Natural killer cell (primary cell): Measurements from ENCODE around the gene GLT6D1. TPM values are rescaled to one million over a fixed set of nuclear protein-coding genes. Genes with fewer than 3 reads are reported as not detected.

ENCODE experiments used
- ATAC-seq, 3 donors: fragments of 150-1000 bp in 2 of 3; fragments of 200-7000 bp in 1 of 3; cut with Tn5 transposase; 1 replicate in 1 of 3; 2 replicates in 2 of 3; pipeline ENCODE4 v1.10.0; 2021; ENCODE audit warnings: mild to moderate bottlenecking in 2 of 3, moderate library complexity in 2 of 3
- DNase-seq, 2 donors: peaks; one replicate each; pipeline versions ENCODE4 v3.0.0 to v3.0.0-alpha.2; 2013 to 2021; ENCODE audit warnings: mixed read lengths in 1 of 2
- H3K27ac ChIP-seq: one replicate; pipeline ENCODE4 v1.5.1; 2013; ENCODE audit warnings: mild to moderate bottlenecking, low read length
- H3K27me3 ChIP-seq: one replicate; pipeline ENCODE4 v1.6.1; 2013; ENCODE audit warnings: low read length; ENCODE audit not compliant: control insufficient read depth, insufficient read depth
- H3K36me3 ChIP-seq: one replicate; pipeline ENCODE4 v1.6.1; 2013; ENCODE audit warnings: low read length; ENCODE audit not compliant: control insufficient read depth, insufficient read depth
- H3K4me1 ChIP-seq: one replicate; pipeline ENCODE4 v1.6.1; 2013; ENCODE audit warnings: low read length; ENCODE audit not compliant: control insufficient read depth, insufficient read depth
- H3K4me3 ChIP-seq: one replicate; pipeline ENCODE4 v1.5.1; 2013; ENCODE audit warnings: low read length
- H3K9me3 ChIP-seq: one replicate; pipeline ENCODE4 v1.6.1; 2013; ENCODE audit warnings: low read length; ENCODE audit not compliant: control insufficient read depth, insufficient read depth
- H3K27ac Mint-ChIP-seq, 2 donors: one replicate each; pipeline ENCODE4 v1.8.0; 2022; ENCODE audit warnings: mild to moderate bottlenecking in 2 of 2, mixed read lengths in 2 of 2, moderate library complexity in 1 of 2
- H3K27me3 Mint-ChIP-seq, 2 donors: one replicate each; pipeline ENCODE4 v1.8.0; 2022; ENCODE audit warnings: low read depth in 2 of 2, mixed read lengths in 2 of 2
- H3K36me3 Mint-ChIP-seq: one replicate; pipeline ENCODE4 v1.8.0; 2022; ENCODE audit warnings: mixed read lengths
- H3K4me1 Mint-ChIP-seq, 2 donors: one replicate each; pipeline ENCODE4 v1.8.0; 2022; ENCODE audit warnings: mixed read lengths in 2 of 2
- H3K4me3 Mint-ChIP-seq: one replicate; pipeline ENCODE4 v1.8.0; 2022; ENCODE audit warnings: mild to moderate bottlenecking, moderate library complexity, mixed read lengths
- H3K9me3 Mint-ChIP-seq, 2 donors: one replicate each; pipeline ENCODE4 v1.8.0; 2022; ENCODE audit warnings: mixed read lengths in 2 of 2
- WGBS: methylation state at CpG from one replicate; pipeline ENCODE4 v1.1.7; 2013; ENCODE audit warnings: missing lambda C conversion rate; ENCODE audit not compliant: insufficient coverage; 5-methylcytosine and 5-hydroxymethylcytosine counted together
- intact Hi-C: fragments of 100-400 bp; cut with micrococcal nuclease; formaldehyde crosslinking; loops from one replicate; pipeline ENCODE4 v1.14.2; 2022
- total RNA-seq, 4 donors: library from RNA; stranded (reverse); fragments of 120-200 nt in 1 of 4; gene quantifications; one replicate each; pipeline versions ENCODE4 v1.2.3 to v1.2.4, GENCODE V29; 2013 to 2022
- TF ChIP-seq, protein P1 (sequence below): fragments of 200-600 bp; IDR thresholded peaks from one replicate; pipeline ENCODE4 v1.8.0; 2022; ENCODE audit warnings: antibody characterized with exemption

Gene GLT6D1
- total RNA-seq, 3 donors from 2014 or later (not counting 1 experiment from before 2014, with no cell fraction given), result not detected

DNA sequence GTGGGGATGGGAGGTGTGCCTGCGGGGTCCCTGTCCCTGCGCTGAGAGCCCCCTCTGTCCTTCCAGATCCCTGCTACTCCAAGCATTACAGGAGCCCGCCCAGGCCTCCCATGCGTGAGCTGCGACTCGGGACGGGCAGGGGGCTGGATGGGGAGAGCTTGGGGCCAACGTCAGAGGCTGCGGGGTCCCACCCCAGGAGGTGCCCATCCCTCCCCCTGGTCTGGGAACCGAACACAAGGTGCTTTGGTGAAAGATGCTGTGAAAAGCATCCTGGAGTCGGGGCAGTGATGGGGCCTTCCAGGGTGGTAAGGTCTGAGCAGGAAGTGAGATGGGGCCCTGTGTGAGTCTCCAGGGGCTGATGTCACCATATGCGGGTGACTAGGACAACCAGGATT, 26.5 kb upstream of the GLT6D1 start:
- Mint-ChIP-seq H3K9me3 (no peaks in the 10 kb centered on the region), H3K27me3 (no peaks in the 10 kb centered on the region), H3K36me3 (no peaks in the 10 kb centered on the region), H3K4me3 (no peak overlapping the region), H3K4me1 (no peaks in the 10 kb centered on the region), H3K27ac (no peak overlapping the region)
- H3K4me1 ChIP-seq, result no peaks in the 10 kb centered on the region
- no peaks in the 10 kb centered on the region for H3K36me3 ChIP-seq
- ATAC-seq (no peak), DNase-seq (no peak)
- H3K4me3 ChIP-seq, result no peak overlapping the region
- no peaks in the 10 kb centered on the region for H3K9me3 ChIP-seq
- TF ChIP-seq, protein P1, sequence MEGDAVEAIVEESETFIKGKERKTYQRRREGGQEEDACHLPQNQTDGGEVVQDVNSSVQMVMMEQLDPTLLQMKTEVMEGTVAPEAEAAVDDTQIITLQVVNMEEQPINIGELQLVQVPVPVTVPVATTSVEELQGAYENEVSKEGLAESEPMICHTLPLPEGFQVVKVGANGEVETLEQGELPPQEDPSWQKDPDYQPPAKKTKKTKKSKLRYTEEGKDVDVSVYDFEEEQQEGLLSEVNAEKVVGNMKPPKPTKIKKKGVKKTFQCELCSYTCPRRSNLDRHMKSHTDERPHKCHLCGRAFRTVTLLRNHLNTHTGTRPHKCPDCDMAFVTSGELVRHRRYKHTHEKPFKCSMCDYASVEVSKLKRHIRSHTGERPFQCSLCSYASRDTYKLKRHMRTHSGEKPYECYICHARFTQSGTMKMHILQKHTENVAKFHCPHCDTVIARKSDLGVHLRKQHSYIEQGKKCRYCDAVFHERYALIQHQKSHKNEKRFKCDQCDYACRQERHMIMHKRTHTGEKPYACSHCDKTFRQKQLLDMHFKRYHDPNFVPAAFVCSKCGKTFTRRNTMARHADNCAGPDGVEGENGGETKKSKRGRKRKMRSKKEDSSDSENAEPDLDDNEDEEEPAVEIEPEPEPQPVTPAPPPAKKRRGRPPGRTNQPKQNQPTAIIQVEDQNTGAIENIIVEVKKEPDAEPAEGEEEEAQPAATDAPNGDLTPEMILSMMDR, result no peak
- intact Hi-C loops, result no loop called here
- H3K27ac ChIP-seq, result no peak overlapping the region
- H3K27me3 ChIP-seq, result no peaks in the 10 kb centered on the region
- WGBS, result 78% methylated on average over 12 of the region's 12 CpGs

DNA sequence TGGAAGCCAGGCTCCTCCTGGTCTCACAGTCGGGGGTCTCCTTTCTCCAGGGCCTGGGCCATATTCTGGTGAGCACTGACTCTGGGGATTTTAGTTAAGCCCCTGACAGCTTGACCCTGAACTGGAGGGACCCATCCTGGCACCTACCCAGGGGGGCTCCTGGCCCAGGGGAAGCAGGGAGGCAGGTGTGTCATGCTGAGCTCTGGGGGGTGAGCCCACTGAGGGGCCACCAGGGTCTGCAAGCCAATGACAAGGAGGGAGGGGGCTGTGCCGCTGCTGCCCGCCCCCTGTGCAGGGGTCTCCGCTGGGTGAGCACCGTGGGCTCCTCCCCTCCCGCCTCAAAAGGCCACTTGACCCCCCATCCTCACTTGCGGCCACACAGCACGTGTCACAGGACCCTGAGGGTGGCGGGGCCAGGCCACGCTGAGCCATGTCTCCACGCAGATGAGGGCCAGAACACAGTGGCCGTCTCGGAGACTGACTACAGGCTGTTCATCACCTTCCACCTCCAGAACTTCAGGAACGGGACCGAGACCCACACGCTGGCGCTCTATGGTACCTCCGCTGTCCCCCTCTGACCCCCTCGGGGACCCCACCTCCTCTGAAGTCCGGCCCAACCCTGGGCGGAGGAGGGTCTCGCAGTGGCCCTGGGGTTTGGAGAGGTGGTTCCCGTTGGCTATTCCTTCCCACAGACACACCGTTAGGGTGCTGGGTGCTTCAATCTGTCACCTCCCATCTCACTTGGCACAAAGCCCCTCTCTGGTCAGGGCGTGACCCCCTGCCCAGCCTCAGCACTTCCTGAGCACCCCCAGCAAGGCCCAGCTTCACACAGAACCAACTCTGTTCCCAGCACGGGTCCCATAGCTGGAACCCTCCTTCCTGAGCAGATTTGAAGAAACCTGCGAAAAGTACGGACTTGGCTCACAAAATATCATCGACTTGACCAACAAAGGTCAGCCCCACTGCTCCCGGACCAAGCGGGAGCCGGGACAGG, 25.8 kb upstream of the GLT6D1 start:
- Histone ChIP-seq H3K4me3 (no peak overlapping the region), H3K4me1 (no peaks in the 10 kb centered on the region), H3K9me3 (no peaks in the 10 kb centered on the region), H3K27me3 (no peaks in the 10 kb centered on the region), H3K27ac (no peak overlapping the region), H3K36me3 (no peaks in the 10 kb centered on the region)
- 83% methylated on average over 32 of the region's 32 CpGs for WGBS
- intact Hi-C loops, result no loop called here
- TF ChIP-seq, protein P1, result no peak
- H3K36me3 Mint-ChIP-seq, result no peaks in the 10 kb centered on the region
- DNase-seq (no peak), ATAC-seq (no peak)
- H3K4me3 Mint-ChIP-seq, result no peak overlapping the region
- no peak overlapping the region for H3K27ac Mint-ChIP-seq
- no peaks in the 10 kb centered on the region for H3K27me3 Mint-ChIP-seq
- no peaks in the 10 kb centered on the region for H3K9me3 Mint-ChIP-seq
- no peaks in the 10 kb centered on the region for H3K4me1 Mint-ChIP-seq

DNA sequence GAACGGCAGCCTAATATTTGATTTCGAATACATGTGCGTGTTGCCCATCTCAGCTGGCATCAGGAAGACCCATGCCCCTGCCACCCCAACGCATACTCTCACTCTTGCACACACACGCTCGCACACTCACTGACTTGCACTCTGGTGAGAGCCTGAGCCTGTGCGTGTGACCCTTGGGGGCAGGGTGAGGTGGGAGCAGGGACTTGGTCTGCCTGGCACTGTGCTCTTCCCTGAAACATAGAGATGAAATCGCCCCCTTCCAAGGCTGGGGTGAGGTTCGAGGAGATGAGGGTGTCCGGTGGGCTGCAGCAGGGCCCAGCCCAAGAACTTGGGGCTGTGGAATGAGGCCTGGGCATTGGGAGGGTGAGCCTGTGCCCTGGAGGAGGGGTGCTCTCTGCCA, 24.9 kb upstream of the GLT6D1 start:
- no peaks in the 10 kb centered on the region for H3K27me3 Mint-ChIP-seq
- H3K4me1 Mint-ChIP-seq, result no peaks in the 10 kb centered on the region
- Histone ChIP-seq H3K4me1 (no peaks in the 10 kb centered on the region), H3K4me3 (no peak overlapping the region), H3K27ac (no peak overlapping the region), H3K9me3 (no peaks in the 10 kb centered on the region), H3K27me3 (no peaks in the 10 kb centered on the region), H3K36me3 (no peaks in the 10 kb centered on the region)
- no peaks in the 10 kb centered on the region for H3K36me3 Mint-ChIP-seq
- no peak for DNase-seq
- H3K4me3 Mint-ChIP-seq, result no peak overlapping the region
- H3K27ac Mint-ChIP-seq, result no peak overlapping the region
- H3K9me3 Mint-ChIP-seq, result no peaks in the 10 kb centered on the region
- 84% methylated on average over 10 of the region's 10 CpGs for WGBS
- no peak for ATAC-seq
- TF ChIP-seq, protein P1, result no peak
- intact Hi-C loops, result no loop called here
